Pancreas (tissue), 10 donors: ENCODE measurements around the gene SNX5. TPM values are rescaled to one million over a fixed set of nuclear protein-coding genes. Genes with fewer than 3 reads are reported as not detected.
A peak's percentile ranks its signal among the peaks of the same experiment; 100 is the strongest.

Source experiments
- ATAC-seq, 4 donors: fragments of 200-7000 bp; cut with Tn5 transposase; one replicate each; pipeline versions ENCODE4 v1.8.0 to v1.9.1; 2020; ENCODE audit warnings: mild to moderate bottlenecking in 4 of 4, moderate library complexity in 4 of 4
- DNase-seq, 6 donors: peaks; one replicate each; pipeline ENCODE4 v3.0.0-alpha.2; 2020
- FAIRE-seq: peaks from 2 replicates; lab custom pipeline; 2012; peaks lifted over from hg19 to GRCh38; lab: Jason Lieb, UNC
- H3K27ac ChIP-seq, 4 donors: fragments of 200-600 bp; sonication (generic); 1 replicate in 3 of 4; 2 replicates in 1 of 4; pipeline versions ENCODE4 v1.5.0 to v1.8.0; 2020
- H3K27me3 ChIP-seq, 4 donors: fragments of 200-600 bp; one replicate each; pipeline ENCODE4 v1.8.0; 2021
- H3K36me3 ChIP-seq, 3 donors: fragments of 200-600 bp; sonication (generic) in 1 of 3; one replicate each; pipeline versions ENCODE4 v1.5.0 to v1.8.0; 2020 to 2021
- H3K4me1 ChIP-seq, 3 donors: fragments of 200-600 bp; one replicate each; pipeline ENCODE4 v1.8.0; 2021
- H3K4me3 ChIP-seq, 4 donors: fragments of 200-600 bp; sonication (generic) in 2 of 4; one replicate each; pipeline versions ENCODE4 v1.5.0 to v1.8.0; 2020 to 2021
- H3K9me3 ChIP-seq, 4 donors: fragments of 200-600 bp; one replicate each; pipeline ENCODE4 v1.8.0; 2021
- CTCF ChIP-seq, 4 donors: fragments of 200-600 bp; sonication (generic) in 3 of 4; IDR thresholded peaks; one replicate each; pipeline versions ENCODE4 v1.5.0 to v1.8.0; 2021; ENCODE audit warnings: antibody characterized with exemption in 4 of 4
- WGBS, 2 donors: extraction: QIAGEN DNeasy Blood & Tissue Kit; methylation state at CpG; one replicate each; pipeline ENCODE4 v1.1.7; 2013; 5-methylcytosine and 5-hydroxymethylcytosine counted together
- intact Hi-C, 3 donors: fragments of 100-400 bp; cut with DNase I; formaldehyde crosslinking; loops; one replicate each; pipeline versions ENCODE4 v1.11.1 to v1.14.2; 2022
- polyA plus RNA-seq, 2 donors: library from polyadenylated mRNA; stranded (reverse); fragments of 200-250 nt; gene quantifications; one replicate each; pipeline ENCODE4 v1.2.3, GENCODE V29; 2013
- total RNA-seq, 6 donors: library from RNA; stranded (reverse); fragmentation: NEBNext Ultra II Directional in 4 of 6; extraction: Animal tissue kit (Norgen Biotek cat#: 25700) in 4 of 6; gene quantifications; one replicate each; pipeline versions ENCODE4 v1.2.1 to v1.2.4, GENCODE V29; 2021 to 2023
- donor health status: healthy with polysubstance abuse.
- donor health status: DM: no; HTN: no; CAD: no; lungs with moderate emphysema.
- donor health status: DM: no; HTN: no; CAD: no.
- donor health status: control.
- donor health status: control.
- donor health status: Bipolar disorder and iron deficiency.
- donor health status: DM: yes; HTN: yes; CAD: no.
- donor health status: DM: no; HTN: no; CAD: no.
- donor health status: DM: no; HTN: no; CAD: no.
- donor health status: DM: yes; HTN: yes; CAD: no.

Gene SNX5
- total and polyA plus RNA-seq, 8 donors, result 20.5 to 38.4 (median 31.1) TPM

DNA sequence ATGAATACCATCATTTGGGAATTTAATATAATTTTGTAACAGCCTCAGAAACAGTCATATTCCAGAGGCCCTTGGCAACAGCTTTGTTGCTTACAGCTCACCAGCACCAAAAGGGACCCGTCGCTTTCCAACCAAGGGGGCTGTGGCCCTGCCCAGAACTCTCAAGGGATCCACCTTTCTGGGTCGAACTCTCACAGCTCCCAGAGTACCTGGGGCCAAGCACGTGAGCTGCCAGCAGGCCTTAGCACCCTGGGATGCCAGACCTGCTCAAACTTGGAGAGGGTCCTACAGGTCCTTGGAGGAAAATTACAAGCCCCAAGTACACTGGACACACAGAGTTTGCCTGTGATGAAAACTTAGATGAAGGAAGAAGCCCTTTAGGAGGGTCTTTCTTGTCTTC is 66.6 kb downstream of the SNX5 start:
- no peaks in the 10 kb centered on the region for H3K9me3 ChIP-seq
- FAIRE-seq, result no peak
- intact Hi-C loops, result loop anchor here in 1 of 3 donors (10.0 kb wide), 1 partner anchor 247 kb away; no protein-coding TSS in a partner anchor

GRCh38 chr20:17898548-17898994 is 70.0 kb downstream of the SNX5 start:
- WGBS, 2 donors, result 53 to 55% methylated on average over 7 of the region's 7 CpGs
- peak; percentile 71 for FAIRE-seq
- peak; percentile 59 to 81 (median 73) for DNase-seq
- ATAC-seq, result peak; percentile 83 to 92 (median 90)
- H3K9me3 ChIP-seq, result no peaks in the 10 kb centered on the region
- H3K36me3 ChIP-seq, result no peaks in the 10 kb centered on the region
- H3K4me3 ChIP-seq, result no peak overlapping the region
- intact Hi-C loops, result no loop called here
- no peaks in the 10 kb centered on the region for H3K27me3 ChIP-seq
- TF ChIP-seq CTCF (IDR thresholded peaks at IDR 0.05), result peak; percentile 68 to 88 (median 81)
- H3K4me1 ChIP-seq, result peaks cover 0 to 12% (median 7%) of the 10 kb centered on the region in 3 donors
- no peak overlapping the region for H3K27ac ChIP-seq

More for the DNA sequence above, 66.6 kb downstream of the SNX5 start:
- TF ChIP-seq CTCF (IDR thresholded peaks at IDR 0.05), result no peak
- Histone ChIP-seq H3K4me3 (no peak overlapping the region), H3K36me3 (no peaks in the 10 kb centered on the region), H3K27ac (no peak overlapping the region), H3K27me3 (no peaks in the 10 kb centered on the region), H3K4me1 (peaks cover 0 to 3% (median 1%) of the 10 kb centered on the region in 3 donors)
- ATAC-seq (no peak), DNase-seq (no peak)
- WGBS, 2 donors, result 70% methylated on average over 4 of the region's 4 CpGs

DNA sequence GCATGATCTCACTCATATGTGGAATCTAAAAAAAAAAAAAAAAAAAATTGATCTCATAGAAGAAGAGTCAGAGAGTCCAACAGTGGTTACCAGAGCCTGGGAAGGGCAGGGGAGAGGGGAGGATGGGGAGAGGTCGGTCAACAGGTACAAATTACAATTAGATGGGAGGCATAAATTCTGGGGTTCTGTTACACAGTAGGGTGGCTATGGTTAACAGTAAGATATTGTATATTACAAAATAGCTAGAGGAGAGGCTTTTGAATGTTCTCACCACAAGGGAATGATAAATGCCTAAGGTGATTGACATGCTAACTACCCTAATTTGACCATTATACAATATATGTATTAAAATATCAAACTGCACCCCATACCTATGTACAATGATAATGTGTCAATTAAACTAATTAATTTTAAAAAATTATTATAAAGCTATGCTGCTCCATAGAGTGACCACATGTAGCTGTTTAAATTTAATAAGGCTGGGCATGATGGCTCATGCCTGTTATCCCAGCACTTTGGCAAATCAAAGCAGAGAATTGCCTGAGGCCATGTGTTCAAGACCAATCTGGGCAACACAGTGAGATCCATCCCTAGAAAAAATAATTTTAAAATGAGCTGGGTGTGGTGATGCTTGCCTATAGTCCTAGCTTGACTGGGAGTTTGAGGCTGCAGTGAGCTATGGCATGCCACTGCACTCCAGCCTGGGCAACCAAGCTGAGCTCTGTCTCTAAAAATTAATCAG is 70.9 kb downstream of the SNX5 start:
- Histone ChIP-seq H3K9me3 (no peaks in the 10 kb centered on the region), H3K4me1 (peaks cover 0 to 12% (median 7%) of the 10 kb centered on the region in 3 donors), H3K27me3 (no peaks in the 10 kb centered on the region), H3K36me3 (no peaks in the 10 kb centered on the region), H3K4me3 (no peak overlapping the region), H3K27ac (no peak overlapping the region)
- no peak for FAIRE-seq
- no peak for DNase-seq
- peak; percentile 7 to 32 (median 11) for ATAC-seq
- WGBS, 2 donors, result 84 to 96% methylated on average over 1 of the region's 1 CpG
- intact Hi-C loops, result no loop called here
- TF ChIP-seq CTCF (IDR thresholded peaks at IDR 0.05), result no peak

DNA sequence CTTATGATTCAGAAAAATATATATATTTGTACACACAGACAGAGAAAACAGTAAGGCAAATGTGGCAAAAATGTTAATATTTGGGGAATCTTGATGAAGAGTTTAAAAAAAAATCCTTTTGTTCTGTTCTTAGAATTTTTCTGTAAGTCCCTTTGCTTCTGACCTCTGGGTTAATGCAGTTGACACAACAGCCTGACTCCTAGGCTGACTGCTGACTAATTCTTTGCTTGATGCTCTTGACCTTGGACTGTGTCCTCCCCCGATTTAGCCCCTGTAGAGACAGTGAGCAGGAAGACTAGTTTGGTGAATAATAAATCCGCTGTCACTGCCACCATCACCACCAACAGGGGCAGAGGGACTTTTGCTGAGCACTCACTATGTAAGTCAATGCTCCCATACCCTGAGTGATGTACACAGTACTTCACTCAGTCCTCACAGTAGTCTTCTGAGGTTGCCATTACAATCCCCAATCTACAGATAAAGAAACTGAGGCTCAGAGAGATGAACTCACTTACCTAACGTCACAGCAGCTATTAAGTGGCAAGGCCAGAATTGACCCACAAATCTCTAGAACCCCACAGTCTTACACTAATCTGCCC is 71.7 kb downstream of the SNX5 start:
- Histone ChIP-seq H3K27ac (peak overlapping the region in 1 of 4 donors; percentile 30), H3K9me3 (no peaks in the 10 kb centered on the region), H3K36me3 (no peaks in the 10 kb centered on the region), H3K4me1 (peaks cover 0 to 12% (median 7%) of the 10 kb centered on the region in 3 donors), H3K4me3 (no peak overlapping the region), H3K27me3 (no peaks in the 10 kb centered on the region)
- intact Hi-C loops, result no loop called here
- TF ChIP-seq CTCF (IDR thresholded peaks at IDR 0.05), result no peak
- no peak for DNase-seq
- ATAC-seq, result peak; percentile 27 to 69 (median 49)
- FAIRE-seq, result no peak
- 43 to 46% methylated on average over 3 of the region's 3 CpGs for WGBS, 2 donors
